Bone marrow (tissue), 2 donors: ENCODE data around the gene USP17L17.
"Not testable (repeated sequence)": the region's sequence is repeated elsewhere in the genome, so short reads cannot be mapped to it uniquely, and the experiment has no call there.

ENCODE experiments used
- DNase-seq, 2 donors: peaks; one replicate each; lab custom pipeline; 2025; lab: John Stamatoyannopoulos, UW

Gene USP17L17

GRCh38 chr4:9243579-9243978 lies at the start of gene USP17L17:
Gene USP17L17 (plus strand): TSS chr4:9243879. CDS start chr4:9243879, 0 bp downstream.
- DNase-seq: not testable (repeated sequence)

- DNase-seq: not testable (repeated sequence)
Measured at GRCh38 chr4:9210357-9210756, 33.3 kb upstream of the USP17L17 start, which contains the start of gene USP17L10. Gene USP17L10 (plus strand): TSS chr4:9210657. CDS start chr4:9210657, 0 bp downstream.

- not testable (repeated sequence) for DNase-seq
Measured at GRCh38 chr4:9214701-9215100, 29.0 kb upstream of the USP17L17 start.

GRCh38 chr4:9215105-9215504 lies 28.6 kb upstream of the USP17L17 start, which contains the start of gene USP17L11:
Gene USP17L11 (plus strand): TSS chr4:9215405. CDS start chr4:9215405, 0 bp downstream.
- not testable (repeated sequence) for DNase-seq

GRCh38 chr4:9219852-9220251 lies 23.8 kb upstream of the USP17L17 start, which contains the start of gene USP17L12:
Gene USP17L12 (plus strand): TSS chr4:9220152. CDS start chr4:9220152, 0 bp downstream.
- DNase-seq: not testable (repeated sequence)

- DNase-seq: not testable (repeated sequence)
Measured at GRCh38 chr4:9224596-9224995, 19.1 kb upstream of the USP17L17 start, which contains the start of gene USP17L13. Gene USP17L13 (plus strand): TSS chr4:9224896. CDS start chr4:9224896, 0 bp downstream.

GRCh38 chr4:9230249-9230648 lies 13.4 kb upstream of the USP17L17 start:
- DNase-seq: not testable (repeated sequence)

- DNase-seq: not testable (repeated sequence)
Measured at GRCh38 chr4:9234085-9234484, 9.6 kb upstream of the USP17L17 start, which contains the start of gene USP17L15. Gene USP17L15 (plus strand): TSS chr4:9234385. CDS start chr4:9234385, 0 bp downstream.

GRCh38 chr4:9238461-9238860 lies 5.2 kb upstream of the USP17L17 start:
- DNase-seq: not testable (repeated sequence)

- not testable (repeated sequence) for DNase-seq
Measured at GRCh38 chr4:9247953-9248680, 4.4 kb downstream of the USP17L17 start, which contains the start of gene USP17L18. Gene USP17L18 (plus strand): TSS chr4:9248630. CDS start chr4:9248630, 0 bp downstream.

- DNase-seq: not testable (repeated sequence)
Measured at GRCh38 chr4:9253078-9253477, 9.4 kb downstream of the USP17L17 start, which contains the start of gene USP17L19. Gene USP17L19 (plus strand): TSS chr4:9253378. CDS start chr4:9253378, 0 bp downstream.

GRCh38 chr4:9257824-9258223 lies 14.1 kb downstream of the USP17L17 start, which contains the start of gene USP17L20:
Gene USP17L20 (plus strand): TSS chr4:9258124. CDS start chr4:9258124, 0 bp downstream.
- DNase-seq: not testable (repeated sequence)

- DNase-seq: not testable (repeated sequence)
Measured at GRCh38 chr4:9262572-9262971, 18.9 kb downstream of the USP17L17 start, which contains the start of gene USP17L21. Gene USP17L21 (plus strand): TSS chr4:9262872. CDS start chr4:9262872, 0 bp downstream.

- DNase-seq: not testable (repeated sequence)
Measured at GRCh38 chr4:9267319-9267718, 23.6 kb downstream of the USP17L17 start, which contains the start of gene USP17L22. Gene USP17L22 (plus strand): TSS chr4:9267619. CDS start chr4:9267619, 0 bp downstream.

GRCh38 chr4:9271719-9272118 lies 28.0 kb downstream of the USP17L17 start:
- not testable (repeated sequence) for DNase-seq
